ENCODE measurements around the gene USP9X.

DNA sequence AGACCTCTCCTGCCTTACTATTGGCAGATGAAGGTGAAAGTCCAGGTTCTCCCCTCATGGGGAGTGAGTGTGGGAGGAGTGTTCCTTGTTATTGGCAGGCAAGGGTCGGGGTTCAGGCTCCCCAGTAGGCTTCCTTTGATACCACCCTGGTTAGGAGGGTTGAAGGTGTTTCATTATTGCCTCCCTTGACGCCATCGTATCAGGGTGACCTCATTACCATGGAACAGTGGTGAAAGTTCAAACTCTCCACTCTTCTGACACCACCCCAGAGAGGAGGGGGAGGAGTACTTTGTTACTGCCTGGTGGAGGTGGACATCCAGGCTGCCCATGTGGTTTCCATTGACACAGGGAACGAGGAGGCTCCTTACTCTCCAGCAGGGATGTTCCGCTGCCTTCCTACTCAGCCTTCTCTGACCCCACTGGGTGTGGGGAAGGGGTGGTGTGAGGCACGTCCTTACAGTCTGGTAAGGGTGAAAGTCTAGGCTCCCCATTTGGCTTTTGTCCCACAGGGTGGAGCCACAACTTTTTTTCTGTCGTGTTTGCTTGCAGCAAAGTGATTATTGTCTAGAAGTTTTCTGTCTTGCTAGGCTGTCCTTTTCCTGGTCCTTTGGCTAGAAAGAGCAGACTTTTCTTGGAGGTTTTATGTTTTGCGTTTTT lies 37.2 kb upstream of the USP9X start:
- no peak for TF ChIP-seq SUZ12 (IDR thresholded peaks at IDR 0.05; ENCODE audit: extremely low read depth, insufficient read depth, insufficient read length)
- no peak for TF ChIP-seq ZNF274 (IDR thresholded peaks at IDR 0.05; ENCODE audit: low read depth, low read length)
